HG02884 (cell line): ENCODE results near the gene ATP13A4.
A peak's percentile ranks its signal among the peaks of the same experiment; 100 is the strongest.

Experiments
- ATAC-seq: cut with Tn5 transposase; IDR thresholded peaks from one replicate; pipeline ENCODE4 v1.9.1; 2021; ENCODE audit warnings: mild to moderate bottlenecking, moderate library complexity; ENCODE audit not compliant: unreplicated experiment

The ATP13A4 gene

DNA sequence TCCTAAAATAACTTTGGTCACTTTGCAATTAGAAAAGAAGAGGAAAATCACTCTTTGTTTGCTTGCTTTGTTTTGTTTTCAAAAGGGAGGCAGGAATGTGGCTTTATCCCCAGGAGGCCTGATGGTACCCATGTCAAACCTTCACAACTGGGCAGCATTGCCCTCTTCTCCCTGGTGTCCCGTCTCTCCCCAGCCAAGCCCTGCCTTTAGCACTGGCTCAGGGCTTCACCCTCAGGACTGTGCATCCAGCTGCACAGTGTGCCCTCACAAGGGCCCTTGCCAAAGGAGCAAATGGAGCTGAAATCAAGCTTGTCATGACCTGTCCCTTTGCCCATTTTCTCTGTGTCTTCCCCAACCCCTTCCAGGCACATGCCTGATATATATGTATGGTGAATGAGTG is 147.0 kb downstream of the ATP13A4 start:
- ATAC-seq = no peak

DNA sequence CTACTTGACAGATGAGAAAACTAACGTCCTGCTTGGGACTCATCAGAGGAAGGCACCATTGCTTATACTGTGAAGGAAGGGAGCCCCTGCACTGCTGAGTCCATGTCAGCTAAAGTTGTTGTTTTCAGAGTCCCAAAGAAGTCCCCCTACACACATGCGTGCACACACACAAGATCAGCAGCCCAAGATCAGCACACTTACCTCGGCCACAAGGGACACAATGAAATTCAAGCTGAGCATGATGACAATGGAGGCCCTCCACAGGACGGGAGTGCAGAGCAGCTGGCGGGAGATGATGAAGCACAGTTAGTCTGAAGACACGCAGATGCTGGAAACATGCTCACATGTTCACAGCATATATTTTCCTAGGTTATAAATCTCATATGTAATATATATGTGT is 147.6 kb downstream of the ATP13A4 start:
- ATAC-seq = no peak

DNA sequence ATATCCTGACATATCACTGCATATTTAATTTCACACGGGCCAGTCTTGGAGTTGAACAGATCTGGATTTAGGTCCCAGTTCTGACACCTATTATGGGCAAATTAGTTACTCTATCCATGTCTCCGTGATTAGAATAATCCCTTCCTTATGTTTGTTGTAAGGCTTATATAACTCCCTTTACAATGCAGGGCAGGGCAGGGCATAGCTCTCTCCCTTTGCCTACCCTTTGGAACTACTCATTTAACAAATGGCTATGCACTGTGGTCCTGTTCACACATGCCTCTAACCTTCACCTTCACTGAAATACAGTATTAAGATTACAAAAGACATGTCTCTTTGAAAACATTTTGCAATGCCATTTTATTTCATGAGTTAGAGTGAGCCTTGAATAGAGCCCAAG is 151.4 kb downstream of the ATP13A4 start:
- no peak for ATAC-seq

DNA sequence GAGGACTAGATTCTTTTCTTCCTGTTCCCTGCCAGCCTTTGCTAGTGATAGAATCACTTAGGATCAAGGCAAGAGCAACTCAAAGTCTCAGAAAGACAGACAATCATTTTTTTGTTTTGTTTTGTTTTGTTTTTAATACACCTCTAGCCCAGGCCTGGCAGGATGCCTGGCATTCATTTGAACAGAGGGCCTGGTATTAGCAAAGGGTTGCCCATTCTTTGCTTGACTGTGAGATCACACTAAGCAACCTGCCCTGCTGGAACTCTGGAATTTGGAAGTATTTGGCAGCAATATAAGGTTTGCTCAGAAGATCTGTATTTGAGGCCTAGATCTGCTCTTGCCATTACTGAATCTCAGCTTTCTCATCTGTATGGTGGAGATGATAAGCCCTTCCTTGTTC is 154.4 kb downstream of the ATP13A4 start:
- ATAC-seq = no peak

DNA sequence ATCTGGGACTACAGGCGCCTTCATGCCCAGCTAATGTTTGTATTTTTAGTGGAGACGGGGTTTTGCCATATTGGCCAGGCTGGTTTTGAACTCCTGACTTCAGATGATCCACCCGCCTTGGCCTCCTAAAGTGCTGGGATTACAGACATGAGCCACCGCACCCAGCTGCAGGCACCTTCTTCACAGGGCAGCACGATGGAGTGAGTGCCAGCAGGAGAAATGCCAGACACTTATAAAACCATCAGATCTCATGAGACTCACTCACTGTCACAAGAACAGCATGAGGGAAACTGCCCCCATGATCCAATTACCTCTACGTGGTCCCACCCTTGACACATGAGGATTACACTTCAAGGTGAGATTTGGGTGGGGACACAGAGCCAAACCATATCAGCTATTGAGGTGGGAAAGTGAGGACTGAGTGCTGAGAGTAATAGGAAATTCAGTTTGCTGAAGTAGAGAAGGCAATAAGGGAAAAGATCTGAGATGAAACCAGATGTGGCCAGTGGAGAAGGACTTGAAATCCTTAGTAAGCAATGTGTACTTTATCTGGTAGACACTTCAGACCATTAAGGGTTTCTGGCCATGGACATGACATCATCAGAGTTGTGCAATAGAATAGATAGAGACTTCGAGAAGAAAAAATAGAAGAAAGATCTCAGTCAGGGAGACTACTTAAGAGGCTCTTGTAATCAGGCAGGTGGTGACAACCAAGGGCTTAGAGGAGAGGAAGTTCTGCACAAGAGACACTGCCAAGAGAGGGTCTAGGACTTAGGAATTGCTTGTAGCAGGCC is 158.0 kb downstream of the ATP13A4 start:
- ATAC-seq = no peak

DNA sequence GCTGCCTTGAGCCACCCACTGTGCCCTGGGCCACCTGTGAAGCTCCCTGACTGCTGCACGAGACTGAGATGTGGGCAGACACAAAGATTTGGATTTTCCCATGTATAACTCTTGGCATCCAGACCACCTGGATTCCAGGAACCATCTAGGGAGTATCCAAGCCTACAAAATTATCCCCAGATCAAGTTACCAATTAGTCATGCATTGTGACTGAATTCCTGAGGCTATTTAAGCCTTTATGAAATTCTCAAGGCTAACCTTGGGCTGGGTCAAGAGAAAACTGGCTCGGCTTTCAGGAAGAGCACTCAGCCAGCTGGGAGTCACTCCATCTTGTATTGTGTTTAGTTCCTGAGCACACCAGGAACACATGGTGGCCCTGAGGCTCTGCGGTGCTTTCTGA is 162.8 kb downstream of the ATP13A4 start:
- no peak for ATAC-seq

DNA sequence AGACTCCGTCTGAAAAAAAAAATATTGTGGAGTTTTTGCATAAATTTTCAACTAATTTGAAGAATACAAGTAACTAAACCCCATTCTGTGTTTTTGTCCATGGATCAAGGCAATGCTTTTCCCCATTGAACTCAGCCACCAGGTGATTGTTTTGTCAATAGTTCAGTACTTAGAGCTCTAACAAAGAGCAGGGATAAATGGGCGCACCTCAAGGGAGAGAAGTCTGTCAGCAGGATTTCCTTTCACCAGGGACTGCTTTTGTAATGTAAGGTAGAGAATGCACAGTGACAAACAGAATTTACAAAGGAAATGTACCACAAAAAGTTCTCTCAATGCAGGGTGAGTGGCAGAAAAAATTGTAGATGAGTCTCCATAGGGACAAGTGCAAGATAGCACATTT is 165.4 kb downstream of the ATP13A4 start:
- ATAC-seq = no peak

DNA sequence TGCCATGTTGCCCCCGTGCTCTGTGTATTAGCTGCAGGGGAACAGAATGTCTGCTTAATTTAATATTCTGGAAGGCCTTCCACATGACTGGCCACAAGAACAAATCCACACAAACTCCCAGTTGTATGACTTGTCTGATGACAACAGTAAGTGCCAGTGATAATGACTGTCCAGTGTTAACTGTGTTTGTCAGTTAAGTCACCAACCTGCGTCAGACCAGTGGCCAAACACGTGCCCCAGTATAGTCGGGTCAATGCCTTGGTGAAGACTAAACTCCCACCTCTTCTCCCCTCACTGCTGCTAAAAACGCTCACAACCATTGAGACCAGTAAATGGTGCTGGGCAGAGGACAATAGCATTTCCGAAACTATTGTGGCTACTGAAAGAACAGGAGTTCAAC is 166.3 kb downstream of the ATP13A4 start:
- ATAC-seq = no peak

DNA sequence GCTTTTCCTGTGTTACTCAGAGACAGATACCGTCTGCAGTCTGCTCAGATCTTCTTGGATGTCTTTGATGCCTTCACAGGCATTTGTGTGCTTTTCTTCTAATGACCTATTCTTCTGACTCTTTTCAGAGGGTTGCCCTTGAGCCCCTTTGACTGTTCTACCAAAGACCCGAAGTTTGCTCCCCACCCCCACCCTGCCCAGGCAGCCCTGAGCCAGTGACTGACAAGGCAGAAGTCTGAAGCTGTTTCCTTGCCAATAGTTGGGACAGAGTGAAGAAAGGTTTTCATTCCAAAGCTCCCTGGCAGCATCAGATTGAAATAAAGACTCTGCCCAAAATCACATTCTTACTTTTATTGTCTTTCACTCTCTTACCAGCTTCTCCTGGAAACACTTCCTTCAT is 167.1 kb downstream of the ATP13A4 start:
- ATAC-seq = no peak

DNA sequence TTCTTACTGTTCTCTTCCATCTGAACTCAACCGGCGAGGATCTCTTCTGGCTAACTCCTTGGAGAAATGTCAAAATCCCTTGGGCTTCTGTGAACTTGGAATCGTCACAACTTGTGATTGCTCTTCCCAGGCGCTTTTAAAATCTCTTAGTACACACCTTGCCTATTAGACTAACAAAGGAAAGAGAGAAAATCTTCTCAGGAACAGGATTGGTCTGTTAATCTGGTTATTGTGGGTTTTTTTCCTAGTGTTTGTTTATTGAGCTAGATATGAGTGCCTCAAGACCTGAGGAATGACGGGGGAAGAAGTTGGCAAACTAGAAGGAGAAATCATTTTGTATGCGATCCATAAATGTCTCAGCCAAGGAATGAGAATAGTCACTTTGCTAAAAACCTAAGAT is 176.0 kb downstream of the ATP13A4 start, which contains the start of gene ATP13A5:
ATP13A5 (minus strand) TSS at position 48 of the 400 bp plus-strand sequence; CDS start at position 20, 28 bp downstream.
- ATAC-seq = no peak

DNA sequence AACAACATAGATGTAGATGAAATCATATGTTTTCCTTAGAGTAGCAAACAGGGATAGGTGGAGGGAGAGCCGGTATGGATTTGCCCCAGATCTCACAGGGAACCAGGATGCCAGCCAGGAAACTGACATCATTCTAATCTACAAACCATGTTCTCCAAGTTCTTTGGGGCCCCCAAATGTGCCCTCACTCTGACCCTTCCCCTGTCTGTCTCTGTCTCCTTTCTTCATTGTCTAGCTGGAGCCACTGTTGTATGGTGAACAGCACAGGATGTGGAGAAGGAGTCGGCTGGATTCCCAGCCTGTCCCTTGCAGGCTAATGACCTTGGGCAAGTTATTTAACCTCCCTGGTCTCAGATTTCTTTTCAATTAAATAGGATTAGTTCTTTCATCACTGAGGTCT is 177.1 kb downstream of the ATP13A4 start:
- no peak for ATAC-seq

DNA sequence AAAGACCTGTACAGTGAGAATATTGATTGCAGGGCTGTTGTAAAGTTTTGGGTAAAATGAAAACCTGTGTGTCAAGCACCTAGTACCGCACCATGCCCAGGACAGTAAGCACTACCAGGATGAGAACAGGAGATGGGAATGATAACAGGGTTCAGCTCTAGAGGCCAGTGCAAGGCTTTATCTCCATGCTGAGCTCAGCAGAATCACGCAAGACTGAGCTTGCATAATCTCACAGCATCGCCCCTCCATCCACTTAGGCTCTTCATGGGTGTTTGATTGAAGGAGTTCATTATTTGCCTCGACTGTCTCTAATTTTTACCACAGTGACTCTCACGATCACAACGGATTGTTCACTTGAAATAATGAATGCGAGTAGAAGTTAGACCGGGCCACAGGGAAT is 179.1 kb downstream of the ATP13A4 start:
- ATAC-seq = no peak

DNA sequence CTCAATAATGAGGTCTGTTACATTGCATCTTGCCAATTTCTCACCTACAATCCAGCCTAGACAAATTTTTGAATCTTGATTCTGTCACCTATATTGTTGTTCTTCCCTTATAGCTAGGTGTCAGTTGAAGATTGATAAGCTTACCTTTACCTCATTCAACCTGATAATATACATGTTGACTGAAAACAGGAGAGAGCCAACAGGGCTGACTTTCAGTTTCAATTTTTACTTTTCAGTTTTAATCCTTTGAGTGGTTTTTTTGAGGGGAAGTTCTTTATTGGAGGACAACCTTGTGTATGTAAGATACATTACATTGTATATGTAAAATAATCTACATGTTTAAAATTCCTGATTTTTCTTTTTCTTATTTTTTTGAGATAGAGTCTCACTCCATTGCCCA is 181.9 kb downstream of the ATP13A4 start:
- ATAC-seq = peak; percentile 52

DNA sequence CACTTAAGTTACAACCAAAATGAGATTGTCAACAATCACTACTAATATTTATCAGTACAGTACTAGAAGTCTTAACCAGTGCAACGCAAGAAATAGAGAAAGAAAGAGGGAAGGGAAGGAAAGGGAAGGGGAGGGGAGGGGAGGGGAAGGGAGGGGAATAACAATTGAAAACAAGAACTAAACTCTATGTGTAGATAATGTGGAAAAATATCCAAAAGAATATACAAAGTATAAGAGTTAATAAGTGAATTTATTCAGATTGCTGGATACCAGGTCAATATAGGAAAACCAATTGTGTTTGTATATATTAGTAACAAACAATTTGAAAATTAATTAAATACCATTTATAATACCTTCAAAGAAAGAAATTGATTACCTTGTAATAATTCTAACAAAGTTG is 186.8 kb downstream of the ATP13A4 start:
- no peak for ATAC-seq

DNA sequence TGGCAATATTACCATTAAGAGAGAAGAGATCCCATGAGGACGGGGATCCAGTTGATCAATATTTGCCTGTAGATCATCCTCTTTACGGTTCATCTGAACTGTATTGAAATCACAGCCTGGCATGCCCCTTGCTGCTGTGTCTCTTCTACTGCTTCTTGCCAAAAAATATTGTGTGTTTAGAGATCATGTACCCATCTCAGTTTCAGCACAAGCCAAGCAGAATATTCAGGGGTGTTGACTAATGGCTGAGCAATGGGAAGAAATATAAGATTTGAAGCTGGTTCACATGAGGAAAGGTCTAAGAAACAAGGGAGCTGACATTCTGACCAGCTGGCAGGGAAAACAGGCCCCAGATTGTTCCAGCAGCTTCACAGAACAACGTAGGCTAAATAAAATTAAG is 197.4 kb downstream of the ATP13A4 start:
- no peak for ATAC-seq

DNA sequence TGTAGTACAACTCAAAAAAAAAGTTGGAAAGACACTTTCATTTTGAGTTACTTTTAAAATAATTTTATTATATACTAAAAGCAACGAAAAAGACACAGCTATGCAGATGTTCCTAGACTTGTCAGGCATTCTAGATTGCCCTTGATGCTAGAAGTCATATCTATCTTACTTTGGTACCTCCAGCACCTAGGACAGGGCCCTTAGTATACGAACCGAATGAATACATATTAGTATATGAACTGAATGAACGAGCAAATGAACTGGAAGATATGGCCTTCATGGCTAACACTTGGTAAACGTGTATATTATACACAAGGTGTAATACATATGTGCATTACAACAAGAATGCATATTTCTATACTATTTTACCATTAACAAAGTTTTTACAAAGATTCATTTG is 200.3 kb downstream of the ATP13A4 start:
- no peak for ATAC-seq
